KMS-11 (cell line): Measurements from ENCODE around the gene NUF2.

Experiments used
- H2AFZ ChIP-seq: fragments of 200-600 bp; sonication (generic); 2 replicates; pipeline ENCODE4 v1.6.1; 2016; ENCODE audit warnings: antibody characterized with exemption, mixed run types, low read depth
- H3K27ac ChIP-seq: fragments of 200-600 bp; sonication (generic); 2 replicates; pipeline ENCODE4 v1.6.1; 2016; ENCODE audit warnings: mild to moderate bottlenecking, mixed run types
- H3K27me3 ChIP-seq: fragments of 200-600 bp; sonication (generic); 2 replicates; pipeline ENCODE4 v1.6.1; 2017; ENCODE audit warnings: mild to moderate bottlenecking, low read depth, mixed run types, moderate library complexity; ENCODE audit not compliant: insufficient read depth
- H3K36me3 ChIP-seq: fragments of 200-600 bp; sonication (generic); 2 replicates; pipeline ENCODE4 v1.6.1; 2017; ENCODE audit warnings: mild to moderate bottlenecking, mixed run types; ENCODE audit not compliant: insufficient read depth
- H3K4me1 ChIP-seq: fragments of 200-600 bp; sonication (generic); 2 replicates; pipeline ENCODE4 v1.6.1; 2016; ENCODE audit warnings: mild to moderate bottlenecking, low read depth, mixed run types; ENCODE audit not compliant: poor library complexity, severe bottlenecking
- H3K4me2 ChIP-seq: fragments of 200-600 bp; sonication (generic); 2 replicates; pipeline ENCODE4 v1.7.0; 2016; ENCODE audit warnings: mild to moderate bottlenecking, mixed run types
- H3K4me3 ChIP-seq: fragments of 200-600 bp; sonication (generic); IDR thresholded peaks from 2 replicates; pipeline ENCODE4 v1.6.1; 2017; ENCODE audit warnings: low read depth, low read length, mixed read lengths; ENCODE audit not compliant: insufficient read depth
- H3K79me2 ChIP-seq: fragments of 200-600 bp; sonication (generic); 2 replicates; pipeline ENCODE4 v1.6.1; 2016; ENCODE audit warnings: low read depth, mixed run types; ENCODE audit not compliant: insufficient read depth
- H3K9ac ChIP-seq: fragments of 200-600 bp; sonication (generic); 2 replicates; pipeline ENCODE4 v1.6.1; 2016; ENCODE audit warnings: mild to moderate bottlenecking, mixed run types
- H4K20me1 ChIP-seq: fragments of 200-600 bp; sonication (generic); 2 replicates; pipeline ENCODE4 v1.6.1; 2016; ENCODE audit warnings: mild to moderate bottlenecking, mixed run types; ENCODE audit not compliant: insufficient read depth
- TF ChIP-seq, protein P1 (sequence below): fragments of 200-600 bp; sonication (generic); conservative IDR thresholded peaks from 2 replicates; pipeline ENCODE4 v1.6.1; 2017; ENCODE audit warnings: low read depth, mild to moderate bottlenecking, antibody characterized with exemption, low read length, moderate library complexity, mixed read lengths

Gene NUF2

DNA sequence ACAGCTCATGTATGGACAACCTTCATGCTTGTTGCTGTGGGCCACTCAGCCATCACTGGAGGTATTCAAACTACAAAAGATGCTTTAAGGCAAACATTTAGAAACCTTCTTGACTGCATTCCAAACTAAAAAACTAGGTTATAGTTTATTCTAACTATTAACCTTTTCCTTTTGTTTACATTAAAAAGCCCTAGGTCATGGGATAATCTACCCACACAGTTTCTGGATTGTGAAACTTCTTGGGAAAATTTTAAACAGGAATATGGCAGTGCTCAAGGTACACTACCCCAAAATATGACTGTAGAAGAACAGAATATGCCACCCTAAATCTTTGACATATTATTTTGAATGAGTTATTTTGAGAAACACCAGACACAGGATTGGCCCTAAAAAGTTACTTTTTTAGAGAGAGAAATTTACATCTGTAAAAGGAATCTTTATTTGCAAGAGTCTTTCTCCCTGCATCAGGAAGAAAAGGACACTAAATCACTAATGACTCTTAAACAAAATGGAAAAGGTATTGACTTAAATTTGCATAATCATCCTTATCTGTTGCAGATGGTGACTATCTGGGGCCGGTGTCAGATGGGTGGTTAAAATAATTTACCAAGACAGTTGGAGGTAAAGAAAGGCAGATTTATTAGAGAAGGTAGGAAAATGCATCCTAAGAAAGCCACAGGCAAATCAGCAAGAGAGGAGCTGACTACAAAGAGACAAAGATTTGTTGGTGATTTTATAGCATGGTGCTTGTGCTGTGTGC lies 25.1 kb upstream of the NUF2 start:
- no peaks in the 10 kb centered on the region for H3K27me3 ChIP-seq
- no peak overlapping the region for H3K4me3 ChIP-seq
- TF ChIP-seq, protein P1, sequence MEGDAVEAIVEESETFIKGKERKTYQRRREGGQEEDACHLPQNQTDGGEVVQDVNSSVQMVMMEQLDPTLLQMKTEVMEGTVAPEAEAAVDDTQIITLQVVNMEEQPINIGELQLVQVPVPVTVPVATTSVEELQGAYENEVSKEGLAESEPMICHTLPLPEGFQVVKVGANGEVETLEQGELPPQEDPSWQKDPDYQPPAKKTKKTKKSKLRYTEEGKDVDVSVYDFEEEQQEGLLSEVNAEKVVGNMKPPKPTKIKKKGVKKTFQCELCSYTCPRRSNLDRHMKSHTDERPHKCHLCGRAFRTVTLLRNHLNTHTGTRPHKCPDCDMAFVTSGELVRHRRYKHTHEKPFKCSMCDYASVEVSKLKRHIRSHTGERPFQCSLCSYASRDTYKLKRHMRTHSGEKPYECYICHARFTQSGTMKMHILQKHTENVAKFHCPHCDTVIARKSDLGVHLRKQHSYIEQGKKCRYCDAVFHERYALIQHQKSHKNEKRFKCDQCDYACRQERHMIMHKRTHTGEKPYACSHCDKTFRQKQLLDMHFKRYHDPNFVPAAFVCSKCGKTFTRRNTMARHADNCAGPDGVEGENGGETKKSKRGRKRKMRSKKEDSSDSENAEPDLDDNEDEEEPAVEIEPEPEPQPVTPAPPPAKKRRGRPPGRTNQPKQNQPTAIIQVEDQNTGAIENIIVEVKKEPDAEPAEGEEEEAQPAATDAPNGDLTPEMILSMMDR: no peak
- no peaks in the 10 kb centered on the region for H3K79me2 ChIP-seq
- no peaks in the 10 kb centered on the region for H3K36me3 ChIP-seq
- no peak overlapping the region for H3K4me2 ChIP-seq
- no peaks in the 10 kb centered on the region for H4K20me1 ChIP-seq
- no peaks in the 10 kb centered on the region for H3K4me1 ChIP-seq
- H3K27ac ChIP-seq: no peak overlapping the region
- H2AFZ ChIP-seq: no peak overlapping the region
- no peak overlapping the region for H3K9ac ChIP-seq

DNA sequence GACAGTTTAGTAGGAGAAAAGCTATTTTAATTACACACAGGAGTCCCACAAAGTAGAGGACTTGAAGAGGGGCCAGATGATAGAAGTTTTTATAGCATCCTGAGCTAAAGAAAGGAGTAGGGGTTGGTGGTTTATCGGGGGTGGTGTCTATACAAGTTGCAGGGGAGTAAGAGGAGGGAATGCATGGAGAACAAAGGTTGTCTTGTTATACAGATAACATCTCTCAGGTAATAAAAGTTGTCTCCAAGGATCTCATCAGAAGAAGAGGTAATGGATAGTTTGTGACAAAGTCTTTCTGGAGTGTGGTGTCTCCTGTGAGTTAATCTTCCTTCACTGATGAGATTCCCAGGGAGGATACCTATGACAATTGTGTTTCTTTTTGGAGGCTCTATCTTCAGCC lies 23.4 kb upstream of the NUF2 start:
- no peaks in the 10 kb centered on the region for H4K20me1 ChIP-seq
- H3K79me2 ChIP-seq: no peaks in the 10 kb centered on the region
- TF ChIP-seq, protein P1: no peak
- no peak overlapping the region for H3K27ac ChIP-seq
- no peak overlapping the region for H3K9ac ChIP-seq
- no peak overlapping the region for H2AFZ ChIP-seq
- H3K4me3 ChIP-seq: no peak overlapping the region
- H3K27me3 ChIP-seq: no peaks in the 10 kb centered on the region
- H3K36me3 ChIP-seq: no peaks in the 10 kb centered on the region
- H3K4me1 ChIP-seq: no peaks in the 10 kb centered on the region
- H3K4me2 ChIP-seq: no peak overlapping the region

DNA sequence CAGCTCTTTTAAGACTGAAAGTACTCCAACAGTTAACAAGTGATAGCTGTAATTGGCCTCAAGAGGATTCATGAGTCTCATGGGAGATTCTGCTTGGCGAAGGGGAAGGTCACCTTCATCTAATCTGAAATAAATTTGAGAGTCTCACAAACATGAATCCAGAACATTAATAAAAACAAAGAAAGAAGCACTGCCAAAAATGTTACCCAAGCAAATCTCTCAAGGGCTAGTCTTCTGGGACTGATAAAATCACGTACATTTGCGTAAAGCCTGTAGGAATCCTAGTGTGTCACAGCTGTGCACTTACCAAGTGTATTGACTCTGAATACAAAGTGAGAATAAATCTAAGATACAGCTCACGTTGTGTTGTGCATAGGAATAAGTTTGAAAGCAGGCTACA lies 21.2 kb upstream of the NUF2 start:
- TF ChIP-seq, protein P1: no peak
- Histone ChIP-seq H3K9ac (no peak overlapping the region), H2AFZ (no peak overlapping the region), H3K27ac (no peak overlapping the region), H3K36me3 (no peaks in the 10 kb centered on the region), H3K4me3 (no peak overlapping the region), H3K4me2 (no peak overlapping the region), H3K79me2 (no peaks in the 10 kb centered on the region), H3K4me1 (no peaks in the 10 kb centered on the region), H3K27me3 (no peaks in the 10 kb centered on the region), H4K20me1 (no peaks in the 10 kb centered on the region)

DNA sequence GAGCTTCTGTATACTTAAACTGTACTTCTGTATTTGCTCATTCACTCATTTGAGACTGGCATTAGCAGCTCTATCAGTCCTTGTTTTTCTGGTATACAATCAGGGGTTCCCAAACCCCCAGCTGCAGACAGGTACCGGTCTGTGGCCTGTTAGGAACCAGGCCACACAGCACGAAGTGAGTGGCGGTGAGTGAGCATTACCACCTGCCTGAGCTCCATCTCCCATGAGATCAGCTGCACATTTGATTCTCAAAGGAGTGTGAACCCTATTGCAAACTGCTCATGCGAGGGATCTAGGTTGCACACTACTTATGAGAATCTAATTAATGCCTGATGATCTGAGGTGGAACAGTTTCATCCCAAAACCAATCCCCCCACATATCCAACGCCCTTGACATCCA lies 18.2 kb upstream of the NUF2 start:
- no peak overlapping the region for H3K27ac ChIP-seq
- H2AFZ ChIP-seq: no peak overlapping the region
- no peak overlapping the region for H3K9ac ChIP-seq
- H3K4me2 ChIP-seq: no peak overlapping the region
- no peaks in the 10 kb centered on the region for H4K20me1 ChIP-seq
- H3K27me3 ChIP-seq: no peaks in the 10 kb centered on the region
- no peak overlapping the region for H3K4me3 ChIP-seq
- no peaks in the 10 kb centered on the region for H3K36me3 ChIP-seq
- TF ChIP-seq, protein P1: no peak
- no peaks in the 10 kb centered on the region for H3K4me1 ChIP-seq
- H3K79me2 ChIP-seq: no peaks in the 10 kb centered on the region
